Transverse colon (tissue), 4 donors: ENCODE results near the gene LAMB1.

Experiments
- EP300 ChIP-seq: sonication (generic); formaldehyde crosslinking; IDR thresholded peaks from one replicate; pipeline ENCODE4 v1.6.1; 2017; ENCODE audit warnings: antibody characterized with exemption, low read depth
- POLR2AphosphoS5 ChIP-seq, 3 donors: sonication (generic); formaldehyde crosslinking; IDR thresholded peaks; one replicate each; pipeline ENCODE4 v1.6.1; 2016; ENCODE audit warnings: antibody characterized with exemption in 3 of 3
- TF ChIP-seq, protein P1 (sequence below), 5 experiments: fragments of 200-600 bp in 3 of 5; fragments of 450-650 bp in 2 of 5; sonication (generic) in 3 of 5; IDR thresholded peaks; 1 replicate in 2 of 5; 2 replicates in 3 of 5; pipeline ENCODE4 v1.5.1; 2016 to 2017; ENCODE audit warnings: antibody characterized with exemption in 5 of 5, inconsistent platforms in 3 of 5, mild to moderate bottlenecking in 2 of 5, moderate library complexity in 1 of 5

DNA sequence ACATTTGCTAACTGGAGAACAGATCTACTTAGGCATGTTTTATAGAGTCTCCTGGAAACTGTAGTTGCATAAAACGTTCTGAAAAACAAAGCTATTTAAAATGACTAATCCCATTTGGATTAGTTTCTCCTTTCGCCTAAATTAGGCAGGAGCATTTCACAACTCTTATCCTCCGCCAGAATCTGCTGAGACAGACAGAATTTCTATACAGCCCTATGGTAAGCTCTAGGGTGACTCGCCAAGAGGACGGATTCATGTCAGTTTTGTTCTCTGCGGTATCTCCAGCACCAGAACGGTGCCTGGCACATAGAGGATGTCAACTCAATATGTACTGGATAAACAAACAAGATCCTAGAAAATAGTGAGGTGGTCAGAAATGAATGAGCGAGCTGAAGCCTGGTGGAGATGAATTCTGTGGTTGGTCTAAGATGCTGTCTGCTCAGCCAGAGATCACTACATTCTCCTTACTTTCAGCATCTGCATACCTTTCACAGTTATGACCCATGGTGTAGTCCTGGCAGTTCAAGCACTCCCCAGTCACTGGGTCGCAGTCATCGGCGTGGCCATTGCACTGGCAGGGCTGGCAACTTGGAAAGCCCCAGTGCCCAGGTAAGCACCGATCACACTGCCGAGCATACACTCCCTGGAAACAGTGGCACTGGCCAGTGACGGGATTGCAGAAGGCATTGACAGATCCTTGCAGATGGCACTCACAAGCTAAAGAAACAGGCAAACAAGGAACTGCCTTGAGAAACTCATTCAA lies 44.0 kb downstream of the LAMB1 start:
- TF ChIP-seq POLR2AphosphoS5 (IDR thresholded peaks at IDR 0.05) (peak in 2 of 3 donors; percentile 31 to 34), EP300 (no peak)
- TF ChIP-seq, protein P1, sequence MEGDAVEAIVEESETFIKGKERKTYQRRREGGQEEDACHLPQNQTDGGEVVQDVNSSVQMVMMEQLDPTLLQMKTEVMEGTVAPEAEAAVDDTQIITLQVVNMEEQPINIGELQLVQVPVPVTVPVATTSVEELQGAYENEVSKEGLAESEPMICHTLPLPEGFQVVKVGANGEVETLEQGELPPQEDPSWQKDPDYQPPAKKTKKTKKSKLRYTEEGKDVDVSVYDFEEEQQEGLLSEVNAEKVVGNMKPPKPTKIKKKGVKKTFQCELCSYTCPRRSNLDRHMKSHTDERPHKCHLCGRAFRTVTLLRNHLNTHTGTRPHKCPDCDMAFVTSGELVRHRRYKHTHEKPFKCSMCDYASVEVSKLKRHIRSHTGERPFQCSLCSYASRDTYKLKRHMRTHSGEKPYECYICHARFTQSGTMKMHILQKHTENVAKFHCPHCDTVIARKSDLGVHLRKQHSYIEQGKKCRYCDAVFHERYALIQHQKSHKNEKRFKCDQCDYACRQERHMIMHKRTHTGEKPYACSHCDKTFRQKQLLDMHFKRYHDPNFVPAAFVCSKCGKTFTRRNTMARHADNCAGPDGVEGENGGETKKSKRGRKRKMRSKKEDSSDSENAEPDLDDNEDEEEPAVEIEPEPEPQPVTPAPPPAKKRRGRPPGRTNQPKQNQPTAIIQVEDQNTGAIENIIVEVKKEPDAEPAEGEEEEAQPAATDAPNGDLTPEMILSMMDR (IDR thresholded peaks at IDR 0.05): no peak
